Measurements from ENCODE around the gene RAX2.

RAX2 gene

DNA sequence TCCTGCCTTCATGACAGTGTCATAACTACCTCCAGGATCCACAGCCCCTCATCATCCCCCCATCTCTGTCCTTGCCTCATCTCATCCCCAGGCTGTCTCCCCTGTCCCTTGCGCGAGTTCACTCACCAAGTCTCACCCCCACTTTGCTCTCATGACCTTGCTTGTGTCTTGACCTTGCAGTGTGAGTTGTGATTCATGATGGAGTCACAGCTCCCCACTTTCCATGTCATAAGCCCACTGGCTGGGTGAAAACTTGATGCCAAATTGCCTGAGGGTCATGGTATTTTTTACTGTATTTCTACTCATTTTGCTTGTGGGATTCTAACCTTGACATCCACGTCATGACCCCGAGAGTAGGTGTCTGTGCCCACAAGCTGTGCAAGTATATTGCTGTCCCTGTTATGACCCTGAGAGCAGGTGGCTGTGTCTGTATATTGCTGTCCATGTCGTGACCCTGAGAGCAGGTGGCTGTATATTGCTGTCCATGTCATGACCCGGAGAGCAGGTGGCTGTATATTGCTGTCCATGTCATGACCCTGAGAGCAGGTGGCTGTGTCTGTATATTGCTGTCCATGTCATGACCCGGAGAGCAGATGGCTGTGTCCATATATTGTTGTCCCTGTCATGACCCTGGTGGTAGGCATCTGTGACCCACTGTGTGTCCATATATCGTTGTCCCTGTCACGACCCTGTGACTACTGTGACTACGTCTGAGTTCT, 34.4 kb downstream of the RAX2 start:
- Histone ChIP-seq H3K27ac (no peak overlapping the region), H3K4me3 (no peak overlapping the region), H3K9me3 (ENCODE audit: low read depth, low read length) (no peaks in the 10 kb centered on the region), H3K36me3 (ENCODE audit: insufficient read depth, low read length) (no peaks in the 10 kb centered on the region), H3K9ac (ENCODE audit: insufficient read length) (no peak overlapping the region)
- no peak for DNase-seq (ENCODE audit: low read depth, low spot score)
- no peak for TF ChIP-seq EZH2 (IDR thresholded peaks at IDR 0.05)
- no peak for TF ChIP-seq FOXP2 (optimal IDR thresholded peaks at IDR 0.05; ENCODE audit: control extremely low read depth, extremely low read length, insufficient read depth)
- no peak for TF ChIP-seq POLR2AphosphoS5 (IDR thresholded peaks at IDR 0.05; ENCODE audit: borderline replicate concordance, low read depth, low read length)

DNA sequence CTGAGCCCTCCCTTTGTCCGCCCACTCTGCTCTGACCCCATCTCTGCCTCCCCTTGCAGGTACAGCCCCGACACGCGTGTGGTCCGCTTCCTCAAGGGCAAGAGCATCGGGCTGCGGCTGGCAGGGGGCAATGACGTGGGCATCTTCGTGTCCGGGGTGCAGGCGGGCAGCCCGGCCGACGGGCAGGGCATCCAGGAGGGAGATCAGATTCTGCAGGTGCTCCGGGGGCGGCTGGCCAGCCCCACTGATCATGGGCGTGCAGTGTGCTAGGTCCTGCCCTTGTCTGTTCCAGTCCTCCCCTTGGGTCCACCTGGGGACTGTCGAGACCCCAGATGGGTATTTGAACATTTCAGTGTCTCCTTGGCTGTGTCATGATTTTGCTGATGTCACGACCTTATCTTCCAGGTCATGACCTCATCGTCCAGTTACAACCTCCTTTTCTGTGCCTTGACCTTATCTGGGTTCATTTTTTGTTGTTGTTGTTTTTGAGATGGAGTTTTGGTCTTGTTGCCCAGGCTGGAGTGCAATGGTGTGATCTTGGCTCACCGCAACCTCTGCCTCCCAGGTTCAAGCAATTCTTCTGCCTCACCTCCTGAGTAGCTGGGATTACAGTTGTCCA, 35.8 kb downstream of the RAX2 start:
- no peak for TF ChIP-seq EZH2 (IDR thresholded peaks at IDR 0.05)
- no peak for TF ChIP-seq POLR2AphosphoS5 (IDR thresholded peaks at IDR 0.05; ENCODE audit: borderline replicate concordance, low read depth, low read length)
- TF ChIP-seq FOXP2 (optimal IDR thresholded peaks at IDR 0.05; ENCODE audit: control extremely low read depth, extremely low read length, insufficient read depth): no peak
- no peak overlapping the region for H3K9ac ChIP-seq (ENCODE audit: insufficient read length)
- H3K36me3 ChIP-seq (ENCODE audit: insufficient read depth, low read length): no peaks in the 10 kb centered on the region
- no peak for DNase-seq (ENCODE audit: low read depth, low spot score)
- no peak overlapping the region for H3K4me3 ChIP-seq
- H3K27ac ChIP-seq: no peak overlapping the region
- H3K9me3 ChIP-seq (ENCODE audit: low read depth, low read length): no peaks in the 10 kb centered on the region

DNA sequence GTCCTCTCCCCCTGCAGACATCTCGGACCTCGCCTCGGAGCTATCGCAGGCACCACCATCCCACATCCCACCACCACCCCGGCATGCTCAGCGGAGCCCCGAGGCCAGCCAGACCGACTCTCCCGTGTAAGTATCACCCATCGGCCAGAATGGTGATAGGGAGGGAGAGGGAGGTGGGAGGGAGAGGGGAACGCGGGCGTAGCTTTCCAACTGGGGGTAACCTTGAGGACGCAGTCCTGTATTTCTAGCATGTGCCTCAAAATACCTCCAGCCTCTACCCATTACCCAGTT, 37.8 kb downstream of the RAX2 start:
- Histone ChIP-seq H3K4me3 (no peak overlapping the region), H3K27ac (no peak overlapping the region), H3K9me3 (ENCODE audit: low read depth, low read length) (no peaks in the 10 kb centered on the region), H3K36me3 (ENCODE audit: insufficient read depth, low read length) (no peaks in the 10 kb centered on the region), H3K9ac (ENCODE audit: insufficient read length) (no peak overlapping the region)
- DNase-seq (ENCODE audit: low read depth, low spot score): no peak
- TF ChIP-seq FOXP2 (optimal IDR thresholded peaks at IDR 0.05; ENCODE audit: control extremely low read depth, extremely low read length, insufficient read depth) (no peak), EZH2 (IDR thresholded peaks at IDR 0.05) (no peak), POLR2AphosphoS5 (IDR thresholded peaks at IDR 0.05; ENCODE audit: borderline replicate concordance, low read depth, low read length) (no peak)

DNA sequence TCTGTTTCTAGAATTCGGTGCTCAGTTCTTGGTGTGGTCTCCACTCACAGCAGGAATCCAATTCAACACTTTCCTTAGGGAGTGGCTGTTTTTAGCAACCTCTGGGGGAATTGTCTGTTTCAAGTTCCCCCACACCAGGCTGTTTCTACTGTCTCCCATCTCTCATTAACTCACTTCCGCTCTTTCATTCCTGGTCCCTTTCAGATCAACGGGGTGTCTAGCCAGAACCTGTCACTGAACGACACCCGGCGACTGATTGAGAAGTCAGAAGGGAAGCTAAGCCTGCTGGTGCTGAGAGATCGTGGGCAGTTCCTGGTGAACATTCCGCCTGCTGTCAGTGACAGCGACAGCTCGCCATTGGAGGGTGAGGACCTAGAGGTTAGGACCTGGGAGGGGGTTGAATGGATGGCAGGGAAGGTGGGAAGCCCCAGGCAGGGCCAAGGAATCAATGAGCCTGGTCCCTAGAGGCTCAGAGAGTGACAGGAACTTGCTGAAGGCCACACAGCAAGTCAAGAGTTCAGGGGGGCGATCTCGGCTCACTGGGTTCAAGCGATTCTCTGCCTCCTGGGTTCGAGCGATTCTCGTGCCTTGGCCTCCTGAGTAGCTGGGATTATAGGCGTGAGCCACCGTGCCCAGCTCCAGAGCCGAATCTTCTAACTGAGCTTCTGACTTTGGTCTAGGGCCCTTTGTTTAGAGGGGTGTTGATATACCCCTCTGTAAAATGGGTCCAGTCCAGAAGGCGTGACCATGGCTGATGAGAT, 38.3 kb downstream of the RAX2 start:
- no peak for DNase-seq (ENCODE audit: low read depth, low spot score)
- H3K9me3 ChIP-seq (ENCODE audit: low read depth, low read length): no peaks in the 10 kb centered on the region
- no peak overlapping the region for H3K4me3 ChIP-seq
- no peak overlapping the region for H3K9ac ChIP-seq (ENCODE audit: insufficient read length)
- TF ChIP-seq POLR2AphosphoS5 (IDR thresholded peaks at IDR 0.05; ENCODE audit: borderline replicate concordance, low read depth, low read length): no peak
- no peak for TF ChIP-seq FOXP2 (optimal IDR thresholded peaks at IDR 0.05; ENCODE audit: control extremely low read depth, extremely low read length, insufficient read depth)
- no peak for TF ChIP-seq EZH2 (IDR thresholded peaks at IDR 0.05)
- no peak overlapping the region for H3K27ac ChIP-seq
- H3K36me3 ChIP-seq (ENCODE audit: insufficient read depth, low read length): no peaks in the 10 kb centered on the region

DNA sequence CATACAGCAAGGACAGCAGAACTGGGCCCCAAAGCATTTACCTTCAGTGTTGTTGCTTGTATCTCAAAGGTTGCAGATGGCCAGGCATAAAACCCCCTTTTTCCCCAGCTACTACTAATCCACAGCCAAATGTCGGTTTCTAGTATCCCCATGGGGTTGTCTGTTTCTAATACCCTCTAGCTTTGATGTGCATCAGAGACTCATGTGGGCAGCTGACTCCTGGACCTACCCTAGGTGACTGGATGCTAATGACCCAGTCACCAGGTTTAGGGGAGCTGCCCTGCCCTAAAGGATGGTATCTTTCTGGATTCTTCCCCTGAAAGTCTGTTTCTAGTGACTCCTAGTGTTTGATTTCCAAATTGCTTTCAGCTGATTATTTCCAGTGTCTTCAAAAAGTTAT, 39.9 kb downstream of the RAX2 start:
- Histone ChIP-seq H3K36me3 (ENCODE audit: insufficient read depth, low read length) (no peaks in the 10 kb centered on the region), H3K27ac (no peak overlapping the region), H3K4me3 (no peak overlapping the region), H3K9me3 (ENCODE audit: low read depth, low read length) (no peaks in the 10 kb centered on the region), H3K9ac (ENCODE audit: insufficient read length) (no peak overlapping the region)
- DNase-seq (ENCODE audit: low read depth, low spot score): no peak
- no peak for TF ChIP-seq EZH2 (IDR thresholded peaks at IDR 0.05)
- no peak for TF ChIP-seq POLR2AphosphoS5 (IDR thresholded peaks at IDR 0.05; ENCODE audit: borderline replicate concordance, low read depth, low read length)
- TF ChIP-seq FOXP2 (optimal IDR thresholded peaks at IDR 0.05; ENCODE audit: control extremely low read depth, extremely low read length, insufficient read depth): no peak

DNA sequence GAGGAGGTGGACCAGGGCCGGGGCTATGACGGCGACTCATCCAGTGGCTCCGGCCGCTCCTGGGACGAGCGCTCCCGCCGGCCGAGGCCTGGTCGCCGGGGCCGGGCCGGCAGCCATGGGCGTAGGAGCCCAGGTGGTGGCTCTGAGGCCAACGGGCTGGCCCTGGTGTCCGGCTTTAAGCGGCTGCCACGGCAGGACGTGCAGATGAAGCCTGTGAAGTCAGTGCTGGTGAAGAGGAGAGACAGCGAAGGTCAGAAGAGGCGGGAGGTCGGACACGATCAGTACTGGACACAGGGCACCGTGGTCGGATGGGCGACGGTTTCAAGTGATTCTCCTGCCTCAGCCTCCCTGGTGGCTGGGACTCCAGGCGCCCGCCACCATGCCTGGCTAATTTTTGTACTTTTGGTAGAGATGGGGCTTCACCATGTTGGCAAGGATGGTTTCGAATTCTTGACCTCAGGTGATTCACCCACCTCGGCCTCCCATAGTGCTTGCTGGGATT, 41.5 kb downstream of the RAX2 start:
- H3K9ac ChIP-seq (ENCODE audit: insufficient read length): no peak overlapping the region
- TF ChIP-seq POLR2AphosphoS5 (IDR thresholded peaks at IDR 0.05; ENCODE audit: borderline replicate concordance, low read depth, low read length) (no peak), EZH2 (IDR thresholded peaks at IDR 0.05) (no peak), FOXP2 (optimal IDR thresholded peaks at IDR 0.05; ENCODE audit: control extremely low read depth, extremely low read length, insufficient read depth) (no peak)
- H3K4me3 ChIP-seq: no peak overlapping the region
- H3K9me3 ChIP-seq (ENCODE audit: low read depth, low read length): no peaks in the 10 kb centered on the region
- no peaks in the 10 kb centered on the region for H3K36me3 ChIP-seq (ENCODE audit: insufficient read depth, low read length)
- H3K27ac ChIP-seq: no peak overlapping the region
- no peak for DNase-seq (ENCODE audit: low read depth, low spot score)

DNA sequence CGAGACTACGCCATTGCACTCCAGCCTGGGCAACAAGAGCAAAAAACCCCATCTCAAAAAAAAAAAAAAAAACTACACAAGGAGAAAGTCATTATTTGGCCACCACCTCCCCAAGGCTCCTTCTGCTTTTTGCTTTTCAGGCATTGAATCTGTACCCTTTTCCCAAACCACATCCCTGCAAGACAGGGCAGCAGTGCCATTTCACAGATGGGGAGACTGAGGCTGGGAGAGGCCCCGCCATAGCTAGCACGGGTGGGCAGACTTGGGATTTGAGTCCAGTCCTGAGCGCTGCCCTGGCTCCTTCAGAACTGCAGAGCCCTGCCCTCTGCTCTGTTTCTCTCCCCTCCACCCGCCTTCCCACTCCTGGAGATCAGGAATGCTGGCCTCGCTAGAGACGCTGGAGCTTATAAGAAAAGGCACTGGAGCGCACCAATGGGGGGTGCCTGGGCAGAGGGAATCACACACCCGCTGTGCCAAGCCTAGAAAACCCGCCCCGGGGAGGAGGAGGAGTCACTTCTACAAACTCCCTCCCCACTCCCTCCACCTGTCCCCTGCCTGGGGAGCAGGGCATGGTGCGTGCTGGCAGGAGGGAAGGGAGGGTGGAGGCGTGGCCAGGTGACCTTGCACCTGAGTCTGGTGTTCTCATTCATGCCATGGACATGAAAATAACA, 46.3 kb downstream of the RAX2 start:
- no peaks in the 10 kb centered on the region for H3K36me3 ChIP-seq (ENCODE audit: insufficient read depth, low read length)
- no peak overlapping the region for H3K4me3 ChIP-seq
- H3K27ac ChIP-seq: no peak overlapping the region
- H3K9ac ChIP-seq (ENCODE audit: insufficient read length): no peak overlapping the region
- no peak for DNase-seq (ENCODE audit: low read depth, low spot score)
- TF ChIP-seq EZH2 (IDR thresholded peaks at IDR 0.05) (no peak), POLR2AphosphoS5 (IDR thresholded peaks at IDR 0.05; ENCODE audit: borderline replicate concordance, low read depth, low read length) (no peak), FOXP2 (optimal IDR thresholded peaks at IDR 0.05; ENCODE audit: control extremely low read depth, extremely low read length, insufficient read depth) (no peak)
- H3K9me3 ChIP-seq (ENCODE audit: low read depth, low read length): no peaks in the 10 kb centered on the region

DNA sequence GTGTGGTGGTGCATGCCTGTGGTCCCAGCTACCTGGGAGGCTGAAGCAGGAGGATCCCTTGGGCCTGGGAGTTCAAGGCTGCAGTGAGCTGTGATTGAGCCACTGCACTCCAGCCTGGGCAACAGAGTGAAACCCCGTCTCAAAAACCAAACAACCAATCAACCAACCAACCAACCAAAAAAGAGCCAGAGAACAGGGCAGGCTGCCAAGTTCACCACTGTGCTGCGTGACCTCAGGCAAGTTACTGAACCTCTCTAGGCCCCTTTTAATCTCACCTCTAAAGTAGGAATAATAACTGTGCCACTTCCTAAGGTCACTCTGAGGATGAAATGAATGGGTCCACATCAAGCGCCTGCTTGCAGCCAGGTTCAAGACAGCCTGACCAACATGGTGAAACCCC, 46.9 kb downstream of the RAX2 start:
- Histone ChIP-seq H3K9me3 (ENCODE audit: low read depth, low read length) (no peaks in the 10 kb centered on the region), H3K36me3 (ENCODE audit: insufficient read depth, low read length) (no peaks in the 10 kb centered on the region), H3K4me3 (no peak overlapping the region), H3K9ac (ENCODE audit: insufficient read length) (no peak overlapping the region), H3K27ac (no peak overlapping the region)
- DNase-seq (ENCODE audit: low read depth, low spot score): no peak
- no peak for TF ChIP-seq POLR2AphosphoS5 (IDR thresholded peaks at IDR 0.05; ENCODE audit: borderline replicate concordance, low read depth, low read length)
- no peak for TF ChIP-seq EZH2 (IDR thresholded peaks at IDR 0.05)
- TF ChIP-seq FOXP2 (optimal IDR thresholded peaks at IDR 0.05; ENCODE audit: control extremely low read depth, extremely low read length, insufficient read depth): no peak
